ENCODE measurements around the gene EYA3.

The EYA3 gene

GRCh38 chr1:28126783-28127490, 38.5 kb upstream of the EYA3 start:
- Histone ChIP-seq H3K9ac (ENCODE audit: low read depth, low read length) (no peak overlapping the region), H3K36me3 (ENCODE audit: control insufficient read depth, insufficient read depth, low read length) (no peaks in the 10 kb centered on the region), H3K9me3 (ENCODE audit: control insufficient read depth, insufficient read depth, low read length) (no peaks in the 10 kb centered on the region), H3K27me3 (ENCODE audit: control insufficient read depth, insufficient read depth, low read length) (no peaks in the 10 kb centered on the region), H3K4me1 (ENCODE audit: control insufficient read depth, insufficient read depth, low read length) (no peaks in the 10 kb centered on the region), H3K4me3 (ENCODE audit: low read depth, low read length) (no peak overlapping the region), H3K27ac (ENCODE audit: low read depth, low read length) (no peak overlapping the region)

GRCh38 chr1:28126212-28126611, 37.8 kb upstream of the EYA3 start:
- Histone ChIP-seq H3K36me3 (ENCODE audit: control insufficient read depth, insufficient read depth, low read length) (no peaks in the 10 kb centered on the region), H3K9ac (ENCODE audit: low read depth, low read length) (no peak overlapping the region), H3K27ac (ENCODE audit: low read depth, low read length) (no peak overlapping the region), H3K27me3 (ENCODE audit: control insufficient read depth, insufficient read depth, low read length) (no peaks in the 10 kb centered on the region), H3K9me3 (ENCODE audit: control insufficient read depth, insufficient read depth, low read length) (no peaks in the 10 kb centered on the region), H3K4me3 (ENCODE audit: low read depth, low read length) (no peak overlapping the region), H3K4me1 (ENCODE audit: control insufficient read depth, insufficient read depth, low read length) (no peaks in the 10 kb centered on the region)

GRCh38 chr1:28123461-28123961, 35.1 kb upstream of the EYA3 start:
- Histone ChIP-seq H3K27me3 (ENCODE audit: control insufficient read depth, insufficient read depth, low read length) (no peaks in the 10 kb centered on the region), H3K9me3 (ENCODE audit: control insufficient read depth, insufficient read depth, low read length) (no peaks in the 10 kb centered on the region), H3K9ac (ENCODE audit: low read depth, low read length) (no peak overlapping the region), H3K4me3 (ENCODE audit: low read depth, low read length) (no peak overlapping the region), H3K4me1 (ENCODE audit: control insufficient read depth, insufficient read depth, low read length) (no peaks in the 10 kb centered on the region), H3K36me3 (ENCODE audit: control insufficient read depth, insufficient read depth, low read length) (no peaks in the 10 kb centered on the region), H3K27ac (ENCODE audit: low read depth, low read length) (no peak overlapping the region)

GRCh38 chr1:28122183-28122582, 33.8 kb upstream of the EYA3 start:
- H3K9ac ChIP-seq (ENCODE audit: low read depth, low read length) = no peak overlapping the region
- no peak overlapping the region for H3K4me3 ChIP-seq (ENCODE audit: low read depth, low read length)
- H3K4me1 ChIP-seq (ENCODE audit: control insufficient read depth, insufficient read depth, low read length) = no peaks in the 10 kb centered on the region
- no peaks in the 10 kb centered on the region for H3K36me3 ChIP-seq (ENCODE audit: control insufficient read depth, insufficient read depth, low read length)
- no peaks in the 10 kb centered on the region for H3K27me3 ChIP-seq (ENCODE audit: control insufficient read depth, insufficient read depth, low read length)
- no peaks in the 10 kb centered on the region for H3K9me3 ChIP-seq (ENCODE audit: control insufficient read depth, insufficient read depth, low read length)
- H3K27ac ChIP-seq (ENCODE audit: low read depth, low read length) = no peak overlapping the region

GRCh38 chr1:28119556-28119955, 31.1 kb upstream of the EYA3 start:
- no peak overlapping the region for H3K27ac ChIP-seq (ENCODE audit: low read depth, low read length)
- H3K9ac ChIP-seq (ENCODE audit: low read depth, low read length) = no peak overlapping the region
- no peaks in the 10 kb centered on the region for H3K36me3 ChIP-seq (ENCODE audit: control insufficient read depth, insufficient read depth, low read length)
- H3K4me3 ChIP-seq (ENCODE audit: low read depth, low read length) = no peak overlapping the region
- H3K9me3 ChIP-seq (ENCODE audit: control insufficient read depth, insufficient read depth, low read length) = no peaks in the 10 kb centered on the region
- H3K27me3 ChIP-seq (ENCODE audit: control insufficient read depth, insufficient read depth, low read length) = no peaks in the 10 kb centered on the region
- no peaks in the 10 kb centered on the region for H3K4me1 ChIP-seq (ENCODE audit: control insufficient read depth, insufficient read depth, low read length)

GRCh38 chr1:28118640-28119307, 30.4 kb upstream of the EYA3 start:
- H3K9ac ChIP-seq (ENCODE audit: low read depth, low read length) = no peak overlapping the region
- no peak overlapping the region for H3K27ac ChIP-seq (ENCODE audit: low read depth, low read length)
- H3K4me1 ChIP-seq (ENCODE audit: control insufficient read depth, insufficient read depth, low read length) = no peaks in the 10 kb centered on the region

GRCh38 chr1:28115267-28115666, 26.9 kb upstream of the EYA3 start:
- no peak overlapping the region for H3K4me3 ChIP-seq (ENCODE audit: low read depth, low read length)
- no peaks in the 10 kb centered on the region for H3K27me3 ChIP-seq (ENCODE audit: control insufficient read depth, insufficient read depth, low read length)
- no peak overlapping the region for H3K9ac ChIP-seq (ENCODE audit: low read depth, low read length)
- no peaks in the 10 kb centered on the region for H3K9me3 ChIP-seq (ENCODE audit: control insufficient read depth, insufficient read depth, low read length)
- H3K27ac ChIP-seq (ENCODE audit: low read depth, low read length) = no peak overlapping the region
- no peaks in the 10 kb centered on the region for H3K36me3 ChIP-seq (ENCODE audit: control insufficient read depth, insufficient read depth, low read length)
- H3K4me1 ChIP-seq (ENCODE audit: control insufficient read depth, insufficient read depth, low read length) = no peaks in the 10 kb centered on the region

More at GRCh38 chr1:28118640-28119307, 30.4 kb upstream of the EYA3 start:
- no peaks in the 10 kb centered on the region for H3K9me3 ChIP-seq (ENCODE audit: control insufficient read depth, insufficient read depth, low read length)
- no peaks in the 10 kb centered on the region for H3K36me3 ChIP-seq (ENCODE audit: control insufficient read depth, insufficient read depth, low read length)
- no peaks in the 10 kb centered on the region for H3K27me3 ChIP-seq (ENCODE audit: control insufficient read depth, insufficient read depth, low read length)
- H3K4me3 ChIP-seq (ENCODE audit: low read depth, low read length) = no peak overlapping the region

- Histone ChIP-seq H3K4me3 (ENCODE audit: low read depth, low read length) (no peak overlapping the region), H3K36me3 (ENCODE audit: control insufficient read depth, insufficient read depth, low read length) (no peaks in the 10 kb centered on the region), H3K9ac (ENCODE audit: low read depth, low read length) (no peak overlapping the region), H3K27ac (ENCODE audit: low read depth, low read length) (no peak overlapping the region), H3K27me3 (ENCODE audit: control insufficient read depth, insufficient read depth, low read length) (no peaks in the 10 kb centered on the region), H3K4me1 (ENCODE audit: control insufficient read depth, insufficient read depth, low read length) (no peaks in the 10 kb centered on the region), H3K9me3 (ENCODE audit: control insufficient read depth, insufficient read depth, low read length) (no peaks in the 10 kb centered on the region)
These were observed 26.4 kb upstream of the EYA3 start for GRCh38 chr1:28114844-28115243.

- Histone ChIP-seq H3K4me1 (ENCODE audit: control insufficient read depth, insufficient read depth, low read length) (no peaks in the 10 kb centered on the region), H3K9ac (ENCODE audit: low read depth, low read length) (no peak overlapping the region), H3K27ac (ENCODE audit: low read depth, low read length) (no peak overlapping the region), H3K9me3 (ENCODE audit: control insufficient read depth, insufficient read depth, low read length) (no peaks in the 10 kb centered on the region), H3K36me3 (ENCODE audit: control insufficient read depth, insufficient read depth, low read length) (no peaks in the 10 kb centered on the region), H3K27me3 (ENCODE audit: control insufficient read depth, insufficient read depth, low read length) (no peaks in the 10 kb centered on the region), H3K4me3 (ENCODE audit: low read depth, low read length) (no peak overlapping the region)
These were observed 24.8 kb upstream of the EYA3 start for GRCh38 chr1:28113242-28113572.

- Histone ChIP-seq H3K36me3 (ENCODE audit: control insufficient read depth, insufficient read depth, low read length) (no peaks in the 10 kb centered on the region), H3K27ac (ENCODE audit: low read depth, low read length) (no peak overlapping the region), H3K4me3 (ENCODE audit: low read depth, low read length) (no peak overlapping the region), H3K27me3 (ENCODE audit: control insufficient read depth, insufficient read depth, low read length) (no peaks in the 10 kb centered on the region), H3K9me3 (ENCODE audit: control insufficient read depth, insufficient read depth, low read length) (no peaks in the 10 kb centered on the region), H3K4me1 (ENCODE audit: control insufficient read depth, insufficient read depth, low read length) (no peaks in the 10 kb centered on the region), H3K9ac (ENCODE audit: low read depth, low read length) (no peak overlapping the region)
These were observed 24.2 kb upstream of the EYA3 start for GRCh38 chr1:28112388-28113241.

- H3K4me1 ChIP-seq (ENCODE audit: control insufficient read depth, insufficient read depth, low read length) = no peaks in the 10 kb centered on the region
- H3K9me3 ChIP-seq (ENCODE audit: control insufficient read depth, insufficient read depth, low read length) = no peaks in the 10 kb centered on the region
- no peaks in the 10 kb centered on the region for H3K36me3 ChIP-seq (ENCODE audit: control insufficient read depth, insufficient read depth, low read length)
- no peaks in the 10 kb centered on the region for H3K27me3 ChIP-seq (ENCODE audit: control insufficient read depth, insufficient read depth, low read length)
- no peak overlapping the region for H3K9ac ChIP-seq (ENCODE audit: low read depth, low read length)
- H3K27ac ChIP-seq (ENCODE audit: low read depth, low read length) = no peak overlapping the region
- H3K4me3 ChIP-seq (ENCODE audit: low read depth, low read length) = no peak overlapping the region
These were observed 22.7 kb upstream of the EYA3 start for GRCh38 chr1:28111157-28111556.

All from HUES48 (cell line).